GM12892 (cell line): ENCODE measurements around the gene TMEM170B.

Experiments
- POLR2A ChIP-seq: IDR thresholded peaks from 2 replicates; pipeline ENCODE4 v1.6.1; 2011; ENCODE audit warnings: low read depth, low read length, control low read depth
- POLR2AphosphoS5 ChIP-seq: IDR thresholded peaks from 2 replicates; pipeline ENCODE4 v1.6.1; 2011; ENCODE audit warnings: low read depth, low read length, control low read depth
- TAF1 ChIP-seq: IDR thresholded peaks from 2 replicates; pipeline ENCODE4 v1.6.1; 2011; ENCODE audit warnings: low read depth, mild to moderate bottlenecking, control low read depth, low read length, borderline replicate concordance

DNA sequence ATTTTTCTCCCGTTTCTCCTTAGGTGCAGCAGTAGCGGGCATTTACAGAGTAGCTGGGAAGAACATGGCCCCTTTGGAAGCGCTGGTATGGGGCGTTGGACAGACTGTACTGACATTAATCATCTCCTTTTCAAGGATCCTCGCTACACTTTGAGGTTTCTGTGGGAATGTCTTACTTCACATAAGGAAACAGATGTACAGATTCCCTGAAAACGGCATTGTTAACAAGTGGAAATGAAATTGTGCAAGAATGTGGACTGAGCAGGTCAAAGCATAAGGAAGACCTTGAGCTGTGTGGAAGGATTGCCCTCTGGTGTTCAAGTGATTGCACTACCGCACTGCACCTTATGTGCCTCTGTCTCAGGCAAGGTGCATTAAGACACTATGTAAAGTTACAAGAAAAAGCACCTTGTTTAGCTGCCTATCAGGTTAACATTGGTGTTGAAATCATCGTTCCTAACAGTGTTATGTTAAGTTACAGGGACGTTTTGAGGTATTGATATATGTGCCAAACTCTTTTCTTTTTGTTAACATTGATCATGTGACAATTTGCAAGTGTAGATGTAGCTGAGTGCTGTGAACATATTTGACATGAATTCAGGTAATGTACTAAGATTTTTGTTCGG is 38.0 kb downstream of the TMEM170B start:
- TF ChIP-seq POLR2AphosphoS5 = no peak
- no peak for TF ChIP-seq POLR2A
- TF ChIP-seq TAF1 = no peak
